Choroid plexus epithelial cell (primary cell): ENCODE results near the gene SP140.

Source experiments
- DNase-seq: peaks from one replicate; pipeline ENCODE4 v3.0.0-alpha.2; 2010; ENCODE audit warnings: low read depth
- H3K4me3 ChIP-seq: 2 replicates; pipeline ENCODE4 v1.5.1; 2011; ENCODE audit warnings: low read depth, mild to moderate bottlenecking, control low read depth, low read length, moderate library complexity
- TF ChIP-seq, protein P1 (sequence below): conservative IDR thresholded peaks from 2 replicates; pipeline ENCODE4 v1.5.1; 2011; ENCODE audit warnings: low read depth, mild to moderate bottlenecking, control low read depth, inconsistent platforms, low read length, moderate library complexity

Gene SP140

DNA sequence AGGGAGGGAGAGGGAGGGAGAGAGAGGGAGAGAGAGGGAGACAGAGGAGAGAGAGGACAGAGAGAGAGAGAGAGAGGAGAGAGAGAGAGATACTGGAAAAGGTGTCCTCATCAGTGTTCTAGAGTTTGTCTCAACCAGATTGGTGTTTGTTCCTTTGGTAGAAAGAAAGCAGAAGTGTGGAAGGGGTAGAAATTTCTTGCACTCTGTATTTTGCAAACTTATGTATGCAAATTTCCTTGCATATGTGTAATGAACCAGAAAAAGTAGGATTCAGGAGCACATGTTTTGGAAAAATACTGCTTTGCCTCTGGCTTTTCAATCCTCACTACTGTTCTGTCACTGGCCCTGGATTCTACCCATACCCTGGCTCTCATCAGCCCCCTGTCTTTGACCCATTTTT, 1.1 kb upstream of the SP140 start:
- DNase-seq: no peak
- no peak overlapping the region for H3K4me3 ChIP-seq
- TF ChIP-seq, protein P1, sequence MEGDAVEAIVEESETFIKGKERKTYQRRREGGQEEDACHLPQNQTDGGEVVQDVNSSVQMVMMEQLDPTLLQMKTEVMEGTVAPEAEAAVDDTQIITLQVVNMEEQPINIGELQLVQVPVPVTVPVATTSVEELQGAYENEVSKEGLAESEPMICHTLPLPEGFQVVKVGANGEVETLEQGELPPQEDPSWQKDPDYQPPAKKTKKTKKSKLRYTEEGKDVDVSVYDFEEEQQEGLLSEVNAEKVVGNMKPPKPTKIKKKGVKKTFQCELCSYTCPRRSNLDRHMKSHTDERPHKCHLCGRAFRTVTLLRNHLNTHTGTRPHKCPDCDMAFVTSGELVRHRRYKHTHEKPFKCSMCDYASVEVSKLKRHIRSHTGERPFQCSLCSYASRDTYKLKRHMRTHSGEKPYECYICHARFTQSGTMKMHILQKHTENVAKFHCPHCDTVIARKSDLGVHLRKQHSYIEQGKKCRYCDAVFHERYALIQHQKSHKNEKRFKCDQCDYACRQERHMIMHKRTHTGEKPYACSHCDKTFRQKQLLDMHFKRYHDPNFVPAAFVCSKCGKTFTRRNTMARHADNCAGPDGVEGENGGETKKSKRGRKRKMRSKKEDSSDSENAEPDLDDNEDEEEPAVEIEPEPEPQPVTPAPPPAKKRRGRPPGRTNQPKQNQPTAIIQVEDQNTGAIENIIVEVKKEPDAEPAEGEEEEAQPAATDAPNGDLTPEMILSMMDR: no peak

DNA sequence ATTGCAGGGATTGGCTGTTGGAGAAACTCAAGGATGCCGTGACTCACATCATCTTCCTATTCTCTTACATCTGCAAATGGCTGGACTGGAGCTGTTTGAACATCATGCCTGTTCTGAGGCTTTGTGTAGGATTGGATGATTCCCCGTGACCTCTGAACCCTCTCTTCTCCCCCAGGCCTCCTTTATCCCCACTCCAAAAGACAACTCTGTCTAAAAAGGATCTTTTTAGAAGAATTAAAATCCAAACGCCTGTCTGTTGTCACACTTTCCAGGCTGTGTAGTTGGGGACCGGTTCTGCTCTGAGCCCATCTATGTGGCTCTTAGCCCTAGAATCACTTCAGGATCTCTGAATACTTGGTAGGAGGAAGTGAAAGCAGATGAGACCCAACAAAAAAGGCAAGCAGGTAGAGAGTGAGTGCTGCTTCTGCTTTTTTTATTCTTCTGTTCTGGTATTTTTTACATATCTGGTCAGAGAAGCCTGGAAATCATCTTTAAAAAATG, 565 bp downstream of the SP140 start:
- TF ChIP-seq, protein P1: no peak
- DNase-seq: no peak
- H3K4me3 ChIP-seq: no peak overlapping the region

DNA sequence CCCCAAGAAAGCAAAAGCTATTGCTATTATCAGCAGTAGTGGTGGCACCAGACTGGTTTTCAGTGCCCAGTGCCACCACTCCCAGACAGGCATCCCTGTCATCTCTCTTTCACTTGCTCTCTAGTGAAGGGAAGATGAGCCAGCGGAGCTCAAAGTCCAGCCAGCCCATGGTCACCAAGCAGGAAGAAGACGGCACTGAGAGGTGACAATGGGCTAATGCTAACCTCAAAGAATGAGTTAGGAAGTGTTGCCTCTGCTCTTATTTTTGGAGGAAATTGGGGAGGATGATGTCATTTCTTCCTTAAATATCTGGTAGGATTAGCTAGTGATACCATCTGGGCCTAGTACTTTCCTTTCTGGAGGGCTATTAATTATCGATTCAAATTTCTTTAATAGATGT, 1.7 kb downstream of the SP140 start:
- DNase-seq: no peak
- no peak overlapping the region for H3K4me3 ChIP-seq
- TF ChIP-seq, protein P1: no peak

DNA sequence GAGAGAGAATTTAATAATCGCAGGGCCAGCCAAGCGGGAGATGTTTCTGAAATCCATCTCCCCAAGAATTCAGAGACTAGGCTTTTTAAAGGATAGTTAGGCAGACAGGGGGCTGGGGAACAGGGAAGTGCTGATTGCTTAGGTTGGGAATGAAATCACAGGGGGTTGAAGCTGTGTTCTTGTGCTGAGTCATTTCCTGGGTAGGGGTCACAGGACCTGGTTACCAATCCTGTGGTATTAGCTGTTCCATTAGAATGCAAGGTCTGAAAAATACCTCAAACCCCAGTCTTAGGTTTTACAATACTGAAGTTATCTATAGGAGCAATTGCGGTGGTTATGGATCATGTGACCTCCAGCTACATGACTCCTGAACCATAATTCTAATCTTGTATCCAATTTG, 4.6 kb downstream of the SP140 start:
- peak; percentile 93 for DNase-seq
- TF ChIP-seq, protein P1: no peak
- H3K4me3 ChIP-seq: no peak overlapping the region

DNA sequence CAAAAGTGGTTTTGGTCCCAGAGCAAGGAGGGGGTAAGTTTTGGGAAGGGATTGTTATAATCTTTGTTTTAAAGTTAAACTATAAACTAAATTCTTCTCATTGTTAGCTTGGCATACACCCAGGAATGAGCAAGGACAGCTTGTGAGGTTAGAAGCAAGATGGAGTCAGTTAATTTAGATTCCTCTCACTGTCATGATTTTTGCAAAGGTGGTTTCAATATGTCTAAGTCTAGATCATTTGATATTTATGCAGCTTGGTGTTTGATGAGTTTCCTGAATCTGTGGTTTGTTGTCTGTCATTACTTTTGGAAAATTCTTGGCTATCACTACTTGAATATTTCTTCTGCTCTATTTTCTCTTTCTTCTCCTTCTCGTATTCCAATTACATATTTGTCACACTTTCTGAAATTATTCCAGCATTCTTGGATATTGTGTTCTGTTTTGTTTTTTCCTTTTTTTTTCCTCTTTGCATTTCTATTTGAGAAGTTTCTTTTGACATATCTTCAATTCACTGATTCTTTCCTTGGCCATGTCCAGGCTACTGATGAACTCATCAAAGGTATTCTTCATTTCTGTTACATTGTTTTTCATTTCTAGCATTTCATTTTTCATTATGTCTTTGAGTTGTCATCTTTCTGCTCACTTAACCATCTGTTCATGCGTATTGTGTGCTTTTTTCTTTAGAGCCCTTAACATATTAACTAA, 5.1 kb downstream of the SP140 start:
- TF ChIP-seq, protein P1: no peak
- peak; percentile 28 for DNase-seq
- no peak overlapping the region for H3K4me3 ChIP-seq

DNA sequence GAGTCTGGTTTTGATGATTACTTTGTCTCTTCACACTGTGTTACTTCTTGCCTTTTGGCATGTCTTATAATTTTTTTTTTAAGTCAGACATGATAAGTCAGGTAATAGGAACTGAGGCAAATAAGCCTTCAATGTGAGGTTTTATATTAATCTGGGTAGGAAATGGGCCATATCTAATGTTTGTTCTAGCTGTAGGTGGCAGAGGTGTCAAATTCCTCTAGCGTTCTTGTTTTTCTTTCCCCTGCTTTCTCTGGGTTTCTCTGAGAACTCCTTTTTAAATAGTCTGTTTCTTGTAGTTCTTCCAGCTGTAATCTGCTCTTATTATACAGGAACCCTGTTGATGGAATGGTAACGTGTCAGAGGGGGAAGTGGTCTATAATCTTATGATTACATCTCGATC, 5.7 kb downstream of the SP140 start:
- TF ChIP-seq, protein P1: no peak

DNA sequence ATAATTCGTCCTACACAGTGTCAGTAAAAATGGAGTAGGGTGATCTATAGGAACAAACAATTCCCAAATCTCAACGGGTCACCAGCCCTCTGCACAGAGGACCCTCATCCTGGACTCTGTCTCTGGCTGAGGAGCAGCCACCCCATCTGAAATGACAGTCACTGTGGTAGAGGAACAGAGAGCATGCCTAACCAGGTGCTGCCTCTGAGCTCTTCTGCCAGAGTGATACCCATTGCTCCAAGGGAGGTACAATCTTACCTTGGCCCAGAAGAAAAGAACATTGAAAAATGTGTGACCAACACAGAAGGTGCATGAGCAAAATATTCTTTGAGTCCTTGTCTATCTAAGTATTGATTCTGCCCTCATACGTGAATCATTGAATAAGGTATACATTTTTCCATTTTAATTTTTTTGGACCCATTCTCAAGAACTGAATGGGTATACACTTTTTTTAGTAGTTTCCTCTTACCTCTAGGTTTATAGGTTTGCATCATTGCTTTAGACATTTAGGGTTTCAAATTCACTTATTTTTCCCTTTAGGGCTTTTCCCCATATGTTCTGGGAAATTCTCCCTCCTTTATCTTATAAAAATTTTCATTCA, 8.7 kb downstream of the SP140 start:
- no peak overlapping the region for H3K4me3 ChIP-seq
- no peak for DNase-seq
- TF ChIP-seq, protein P1: no peak

More for the DNA sequence above, 5.7 kb downstream of the SP140 start:
- DNase-seq: peak; percentile 61
- no peak overlapping the region for H3K4me3 ChIP-seq
